ENCODE measurements around the gene NECTIN3. TPM values are rescaled to one million over a fixed set of nuclear protein-coding genes. Genes with fewer than 3 reads are reported as not detected.

The NECTIN3 gene
- total RNA-seq, 4 donors from 2014 or later = 60.3 to 95.4 (median 87.7) TPM

GRCh38 chr3:111190518-111190917 lies 118.9 kb downstream of the NECTIN3 start:
- Histone ChIP-seq H3K9me3 (no peaks in the 10 kb centered on the region), H3K4me1 (peaks cover 0 to 3% of the 10 kb centered on the region in 2 donors), H3K4me3 (replicated peaks in 1 of 3) (no peak overlapping the region), H3K36me3 (no peaks in the 10 kb centered on the region), H3K27me3 (no peaks in the 10 kb centered on the region), H3K27ac (no peak overlapping the region)
- WGBS, 2 donors = 93 to 100% methylated on average over 2 of the region's 2 CpGs
- no peak for DNase-seq
- TF ChIP-seq CTCF (IDR thresholded peaks at IDR 0.05) (no peak), POLR2A (IDR thresholded peaks at IDR 0.05) (no peak)
- intact Hi-C loops (cut with DNase I) = no loop called here

- DNase-seq = no peak
- H3K27ac ChIP-seq = peak overlapping the region in 1 of 3 donors; percentile 43
- no peaks in the 10 kb centered on the region for H3K9me3 ChIP-seq
- H3K4me1 ChIP-seq = peaks cover 12 to 13% of the 10 kb centered on the region in 2 donors
- H3K36me3 ChIP-seq = no peaks in the 10 kb centered on the region
- H3K27me3 ChIP-seq = no peaks in the 10 kb centered on the region
- 88 to 90% methylated on average over 3 of the region's 3 CpGs for WGBS, 2 donors
- intact Hi-C loops (cut with DNase I) = no loop called here
- no peak overlapping the region for H3K4me3 ChIP-seq (replicated peaks in 1 of 3)
- TF ChIP-seq CTCF (IDR thresholded peaks at IDR 0.05) (no peak), POLR2A (IDR thresholded peaks at IDR 0.05) (no peak)
Measured at GRCh38 chr3:111193472-111193871, 121.9 kb downstream of the NECTIN3 start.

- Histone ChIP-seq H3K4me3 (replicated peaks in 1 of 3) (no peak overlapping the region), H3K36me3 (no peaks in the 10 kb centered on the region), H3K9me3 (no peaks in the 10 kb centered on the region), H3K27ac (peak overlapping the region in 1 of 3 donors; percentile 43), H3K27me3 (no peaks in the 10 kb centered on the region), H3K4me1 (peaks cover 18 to 19% of the 10 kb centered on the region in 2 donors)
- no peak for TF ChIP-seq POLR2A (IDR thresholded peaks at IDR 0.05)
- no peak for TF ChIP-seq CTCF (IDR thresholded peaks at IDR 0.05)
- DNase-seq = no peak
- WGBS, 2 donors = 95 to 98% methylated on average over 1 of the region's 1 CpG
- intact Hi-C loops (cut with DNase I) = no loop called here
Measured at GRCh38 chr3:111194048-111194447, 122.4 kb downstream of the NECTIN3 start.

- no peak overlapping the region for H3K4me3 ChIP-seq (replicated peaks in 1 of 3)
- no peaks in the 10 kb centered on the region for H3K9me3 ChIP-seq
- 57 to 59% methylated on average over 3 of the region's 3 CpGs for WGBS, 2 donors
- H3K27ac ChIP-seq = peak overlapping the region; percentile 51 to 81 (median 59)
- peaks cover 38 to 39% of the 10 kb centered on the region in 2 donors for H3K4me1 ChIP-seq
- H3K27me3 ChIP-seq = no peaks in the 10 kb centered on the region
- no peaks in the 10 kb centered on the region for H3K36me3 ChIP-seq
- no peak for TF ChIP-seq CTCF (IDR thresholded peaks at IDR 0.05)
- DNase-seq = no peak
- intact Hi-C loops (cut with DNase I) = no loop called here
Measured at GRCh38 chr3:111197485-111197884, 125.9 kb downstream of the NECTIN3 start.

- intact Hi-C loops (cut with DNase I) = no loop called here
- no peak overlapping the region for H3K4me3 ChIP-seq (replicated peaks in 1 of 3)
- H3K27ac ChIP-seq = peak overlapping the region; percentile 80 to 88 (median 81)
Measured at GRCh38 chr3:111200027-111200426, 128.4 kb downstream of the NECTIN3 start.

More at GRCh38 chr3:111200027-111200426, 128.4 kb downstream of the NECTIN3 start:
- TF ChIP-seq POLR2A (IDR thresholded peaks at IDR 0.05) (peak in 1 of 2 donors; percentile 12), CTCF (IDR thresholded peaks at IDR 0.05) (no peak)
- Histone ChIP-seq H3K4me1 (peaks cover 36 to 38% of the 10 kb centered on the region in 2 donors), H3K9me3 (no peaks in the 10 kb centered on the region), H3K27me3 (no peaks in the 10 kb centered on the region), H3K36me3 (no peaks in the 10 kb centered on the region)
- no peak for DNase-seq

Measured in thyroid gland (tissue), 4 donors.